ENCODE data around the gene VPS13A.

Gene VPS13A

DNA sequence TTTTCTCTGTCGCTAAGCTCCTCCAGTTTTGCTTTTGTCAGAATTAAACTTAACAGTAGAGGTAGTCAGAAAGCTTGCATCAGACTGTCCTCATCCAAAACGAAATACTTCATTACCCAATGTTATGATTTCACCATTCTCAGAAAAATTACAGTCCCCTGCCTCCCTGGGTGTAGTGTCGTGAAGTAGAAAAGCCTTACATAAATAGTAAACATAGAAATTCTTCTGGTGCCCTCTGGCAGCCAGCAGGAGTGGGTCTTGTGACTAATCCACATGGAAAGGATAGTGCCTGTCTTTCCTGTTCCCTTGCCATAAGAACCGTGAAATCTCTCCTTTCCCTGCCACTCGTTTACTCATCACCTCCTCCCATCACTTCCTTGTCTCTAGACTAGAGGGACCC is 240.2 kb downstream of the VPS13A start:
- no peak overlapping the region for H3K4me3 ChIP-seq (ENCODE audit: low read length)

DNA sequence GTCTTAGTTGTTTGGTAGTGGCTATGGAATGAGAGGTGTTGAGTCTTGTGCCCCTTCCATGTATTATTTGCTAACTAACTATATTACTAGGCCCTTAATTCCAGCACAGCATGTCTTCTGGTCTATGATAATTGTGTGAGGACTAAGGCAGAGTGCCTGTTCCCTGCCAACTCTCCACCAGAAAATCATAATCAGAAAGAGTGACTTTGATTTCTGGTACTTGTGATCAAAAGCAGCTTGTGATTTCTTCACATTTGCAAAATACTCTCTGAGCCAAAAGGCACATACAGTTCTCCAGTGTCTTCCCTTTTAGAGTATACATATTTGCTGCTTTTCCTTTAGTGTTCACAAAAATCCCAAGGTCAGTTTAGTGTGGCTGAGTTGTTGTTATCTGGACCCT is 240.9 kb downstream of the VPS13A start:
- no peak for TF ChIP-seq ZNF274 (IDR thresholded peaks at IDR 0.05; ENCODE audit: low read depth, low read length)
- no peak overlapping the region for H3K4me3 ChIP-seq (ENCODE audit: low read length)

More for the DNA sequence above, 240.2 kb downstream of the VPS13A start:
- no peak for TF ChIP-seq ZNF274 (IDR thresholded peaks at IDR 0.05; ENCODE audit: low read depth, low read length)

- no peak overlapping the region for H3K4me3 ChIP-seq (ENCODE audit: low read length)
- no peak for TF ChIP-seq ZNF274 (IDR thresholded peaks at IDR 0.05; ENCODE audit: low read depth, low read length)
Observed at GRCh38 chr9:77420641-77421040, 243.3 kb downstream of the VPS13A start.

- TF ChIP-seq ZNF274 (IDR thresholded peaks at IDR 0.05; ENCODE audit: low read depth, low read length) = no peak
- no peak overlapping the region for H3K4me3 ChIP-seq (ENCODE audit: low read length)
Observed at GRCh38 chr9:77421506-77422265, 244.4 kb downstream of the VPS13A start.

GRCh38 chr9:77422969-77423368 is 245.6 kb downstream of the VPS13A start:
- no peak for TF ChIP-seq ZNF274 (IDR thresholded peaks at IDR 0.05; ENCODE audit: low read depth, low read length)
- H3K4me3 ChIP-seq (ENCODE audit: low read length) = no peak overlapping the region

GRCh38 chr9:77423841-77424240 is 246.5 kb downstream of the VPS13A start:
- TF ChIP-seq ZNF274 (IDR thresholded peaks at IDR 0.05; ENCODE audit: low read depth, low read length) = no peak
- H3K4me3 ChIP-seq (ENCODE audit: low read length) = no peak overlapping the region

GRCh38 chr9:77424993-77425392 is 247.7 kb downstream of the VPS13A start:
- no peak overlapping the region for H3K4me3 ChIP-seq (ENCODE audit: low read length)
- no peak for TF ChIP-seq ZNF274 (IDR thresholded peaks at IDR 0.05; ENCODE audit: low read depth, low read length)

DNA sequence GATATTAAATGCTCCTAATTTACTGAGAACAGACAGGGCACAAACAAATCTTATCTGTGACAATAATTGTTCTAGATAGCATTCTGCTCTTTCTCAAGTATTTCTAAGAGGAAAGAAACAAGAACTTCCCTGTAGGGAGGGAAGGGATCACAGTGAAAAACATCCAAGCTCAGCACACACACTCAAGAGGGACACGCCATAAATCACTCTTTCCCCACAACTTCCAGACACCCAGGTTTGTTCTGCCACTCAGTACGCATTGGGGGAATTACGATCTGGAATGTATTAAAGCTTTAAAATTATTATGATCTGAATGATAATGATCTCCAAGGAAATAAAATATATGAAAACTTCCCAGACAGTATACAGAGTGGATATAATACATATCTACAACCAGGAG is 249.4 kb downstream of the VPS13A start:
- TF ChIP-seq ZNF274 (IDR thresholded peaks at IDR 0.05; ENCODE audit: low read depth, low read length) = no peak
- no peak overlapping the region for H3K4me3 ChIP-seq (ENCODE audit: low read length)

GRCh38 chr9:77427256-77427927 is 250.1 kb downstream of the VPS13A start:
- H3K4me3 ChIP-seq (ENCODE audit: low read length) = no peak overlapping the region
- TF ChIP-seq ZNF274 (IDR thresholded peaks at IDR 0.05; ENCODE audit: low read depth, low read length) = no peak

GRCh38 chr9:77429928-77430327 is 252.6 kb downstream of the VPS13A start:
- no peak overlapping the region for H3K4me3 ChIP-seq (ENCODE audit: low read length)
- TF ChIP-seq ZNF274 (IDR thresholded peaks at IDR 0.05; ENCODE audit: low read depth, low read length) = no peak

DNA sequence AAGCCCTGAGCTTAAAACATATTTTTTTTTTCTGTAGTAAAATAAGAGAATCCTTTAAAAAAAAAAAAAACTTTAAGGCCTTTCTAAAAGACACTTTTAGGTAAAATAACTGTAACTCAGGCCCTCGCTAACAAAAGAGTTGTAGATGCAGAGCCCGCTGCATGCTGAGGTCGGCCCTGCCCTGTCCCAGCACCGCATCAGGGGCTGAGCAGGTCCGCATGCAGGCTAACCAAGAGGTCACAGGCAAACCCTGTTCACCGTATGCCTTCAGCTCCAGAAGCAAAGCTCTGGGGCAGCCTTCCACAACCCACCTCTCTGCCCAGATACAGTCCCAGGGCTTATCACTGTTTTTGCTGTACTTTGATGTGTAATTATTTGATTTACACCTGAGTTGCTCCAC is 254.7 kb downstream of the VPS13A start:
- H3K4me3 ChIP-seq (ENCODE audit: low read length) = no peak overlapping the region
- no peak for TF ChIP-seq ZNF274 (IDR thresholded peaks at IDR 0.05; ENCODE audit: low read depth, low read length)

GRCh38 chr9:77433675-77434445 is 256.5 kb downstream of the VPS13A start:
- no peak for TF ChIP-seq ZNF274 (IDR thresholded peaks at IDR 0.05; ENCODE audit: low read depth, low read length)
- no peak overlapping the region for H3K4me3 ChIP-seq (ENCODE audit: low read length)

- H3K4me3 ChIP-seq (ENCODE audit: low read length) = no peak overlapping the region
- TF ChIP-seq ZNF274 (IDR thresholded peaks at IDR 0.05; ENCODE audit: low read depth, low read length) = no peak
Observed at GRCh38 chr9:77435277-77435676, 257.9 kb downstream of the VPS13A start.

GRCh38 chr9:77435688-77436087 is 258.4 kb downstream of the VPS13A start:
- H3K4me3 ChIP-seq (ENCODE audit: low read length) = no peak overlapping the region

DNA sequence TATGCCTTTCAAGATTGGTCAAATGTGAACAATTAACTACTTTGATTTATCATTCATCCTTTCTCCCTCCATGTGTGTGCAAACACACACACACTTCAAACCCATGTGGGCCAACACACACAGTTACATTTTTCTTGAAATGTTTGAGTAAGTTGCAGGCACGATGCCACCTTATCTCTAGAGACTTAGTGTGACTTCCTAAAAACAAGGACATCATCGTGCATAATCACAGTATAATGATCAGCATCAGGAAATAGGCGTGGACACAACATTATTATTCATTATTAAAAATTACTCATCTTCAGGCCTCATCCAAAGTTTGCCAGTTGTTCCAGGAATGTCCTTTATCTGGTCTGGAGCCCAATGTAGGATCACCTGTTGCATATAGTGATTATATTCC is 261.3 kb downstream of the VPS13A start:
- no peak overlapping the region for H3K4me3 ChIP-seq (ENCODE audit: low read length)
- TF ChIP-seq ZNF274 (IDR thresholded peaks at IDR 0.05; ENCODE audit: low read depth, low read length) = no peak

More at GRCh38 chr9:77435688-77436087, 258.4 kb downstream of the VPS13A start:
- TF ChIP-seq ZNF274 (IDR thresholded peaks at IDR 0.05; ENCODE audit: low read depth, low read length) = no peak
